GM10248 (cell line): ENCODE measurements around the gene TBC1D21.

Experiments
- CTCF ChIA-PET: fragments of 300-600 bp; sonication (Branson Sonifier 250); formaldehyde crosslinking; extraction: SDS; loops from one replicate; lab custom pipeline; 2021; ENCODE audit warnings: antibody characterized with exemption; lab: Yijun Ruan, JAX
- POLR2A ChIA-PET: fragments of 350-650 bp; sonication (Branson Sonifier 250); formaldehyde crosslinking; extraction: SDS; loops from one replicate; lab custom pipeline; 2020; ENCODE audit warnings: antibody characterized with exemption; lab: Yijun Ruan, JAX
- DNase-seq: peaks from one replicate; pipeline ENCODE4 v3.0.0; 2012; ENCODE audit errors: extremely low spot score
- CTCF ChIP-seq: IDR thresholded peaks from 2 replicates; pipeline ENCODE4 v1.5.1; 2012; ENCODE audit warnings: mild to moderate bottlenecking, low read depth; ENCODE audit errors: extremely low read depth, missing control alignments, control extremely low read depth

The TBC1D21 gene

GRCh38 chr15:73873456-73873855, at the start of gene TBC1D21:
Gene TBC1D21, plus strand, starts transcription at chr15:73873564. Its CDS starts 146 bp downstream, at chr15:73873710.
- ChIA-PET CTCF (interaction anchor here (0.9 to 5.3 kb wide), 19 partner anchors 9 to 196 kb away, joined by 3 to 112 read pairs (median 5); no protein-coding TSS in a partner anchor), POLR2A (no interaction called here)
- no peak for DNase-seq
- peak; percentile 13 for TF ChIP-seq CTCF

GRCh38 chr15:73826711-73827251, 46.6 kb upstream of the TBC1D21 start:
- ChIA-PET CTCF (no interaction called here), POLR2A (no interaction called here)
- no peak for DNase-seq
- no peak for TF ChIP-seq CTCF

- DNase-seq: no peak
- TF ChIP-seq CTCF: no peak
- ChIA-PET CTCF (interaction anchor here (0.9 kb wide), 1 partner anchor 14 kb away, joined by 3 read pairs; no protein-coding TSS in a partner anchor), POLR2A (no interaction called here)
Measured at GRCh38 chr15:73829523-73829922, 43.8 kb upstream of the TBC1D21 start.

GRCh38 chr15:73832657-73833056, 40.7 kb upstream of the TBC1D21 start:
- no peak for TF ChIP-seq CTCF
- DNase-seq: no peak
- POLR2A ChIA-PET: no interaction called here
- CTCF ChIA-PET: no interaction called here

- CTCF ChIA-PET: interaction anchor here (0.7 to 1.6 kb wide), 2 partner anchors 13 to 599 kb away, joined by 3 read pairs; no protein-coding TSS in a partner anchor
- POLR2A ChIA-PET: no interaction called here
- no peak for DNase-seq
- no peak for TF ChIP-seq CTCF
Measured at GRCh38 chr15:73836845-73837244, 36.5 kb upstream of the TBC1D21 start.

- no peak for DNase-seq
- POLR2A ChIA-PET: no interaction called here
- TF ChIP-seq CTCF: no peak
- CTCF ChIA-PET: interaction anchor here (1.5 kb wide), 1 partner anchor 53 kb away, joined by 3 read pairs; no protein-coding TSS in a partner anchor
Measured at GRCh38 chr15:73838831-73839426, 34.4 kb upstream of the TBC1D21 start.
